HS-27A (cell line): ENCODE results near the gene ZNF343.

Experiments used
- DNase-seq: peaks from one replicate; pipeline ENCODE4 v3.0.0-alpha.2; 2012; ENCODE audit warnings: low read depth, missing footprints

ZNF343 gene

DNA sequence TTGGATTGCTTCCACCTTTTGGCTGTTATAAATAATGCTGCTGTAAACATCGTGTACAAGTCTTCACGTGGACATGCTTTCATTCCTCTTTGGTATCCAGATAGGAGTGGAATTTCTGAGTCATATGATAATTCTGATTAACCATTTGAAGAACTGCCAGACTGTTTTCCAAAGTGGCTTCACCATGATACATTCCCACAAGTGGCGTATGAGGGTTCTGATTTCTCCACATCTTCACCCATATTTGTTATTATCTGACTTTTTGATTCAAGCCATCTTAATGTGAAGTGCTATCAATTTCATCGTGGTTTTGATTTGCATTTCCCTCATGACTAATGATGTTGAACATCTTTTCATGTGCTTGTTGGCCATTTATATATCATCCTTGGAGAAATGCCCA is 35.2 kb downstream of the ZNF343 start:
- DNase-seq: peak; percentile 62

DNA sequence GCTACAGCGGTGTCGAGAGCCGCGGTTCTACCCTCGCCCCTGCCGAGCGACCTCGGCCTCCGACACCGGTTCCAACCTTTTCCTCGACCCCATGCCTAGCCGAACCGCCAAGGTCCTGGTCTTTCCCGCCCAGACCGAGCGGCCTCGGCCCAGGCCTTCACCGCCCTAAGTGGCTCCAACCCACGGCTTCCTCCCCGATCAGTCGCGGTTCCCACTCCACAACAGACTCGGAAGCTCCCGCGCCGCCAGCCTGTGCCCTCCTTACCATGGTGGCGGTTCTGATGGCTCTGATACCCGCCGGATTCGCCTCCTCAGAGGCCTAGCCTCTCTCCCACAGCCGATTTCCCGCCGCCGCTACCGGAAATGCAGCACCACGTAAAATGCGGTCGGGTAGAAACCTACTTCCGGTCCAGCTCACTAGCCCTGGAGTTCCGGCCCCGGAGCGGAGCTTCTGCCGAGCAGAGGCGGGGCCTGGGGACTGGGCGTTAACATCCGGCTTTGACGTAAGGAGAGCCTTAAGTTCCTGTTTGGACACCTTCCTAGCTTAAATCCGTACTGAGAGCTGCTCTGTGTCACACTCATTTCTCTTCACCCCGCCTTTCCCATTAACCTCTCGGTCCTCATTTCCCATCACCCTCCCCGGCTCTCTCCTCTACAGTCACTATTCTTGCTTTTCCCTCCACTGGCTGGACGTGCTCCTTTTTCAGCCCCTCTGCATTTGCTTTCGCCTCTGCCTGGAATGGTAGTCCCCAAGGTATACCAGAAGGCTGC is 38.1 kb downstream of the ZNF343 start, which contains the start of gene SNRPB:
Gene SNRPB, minus strand, starts transcription at position 367 of the 771 bp plus-strand sequence. Its CDS starts 99 bp downstream, at position 268.
- DNase-seq: peak; percentile 95

DNA sequence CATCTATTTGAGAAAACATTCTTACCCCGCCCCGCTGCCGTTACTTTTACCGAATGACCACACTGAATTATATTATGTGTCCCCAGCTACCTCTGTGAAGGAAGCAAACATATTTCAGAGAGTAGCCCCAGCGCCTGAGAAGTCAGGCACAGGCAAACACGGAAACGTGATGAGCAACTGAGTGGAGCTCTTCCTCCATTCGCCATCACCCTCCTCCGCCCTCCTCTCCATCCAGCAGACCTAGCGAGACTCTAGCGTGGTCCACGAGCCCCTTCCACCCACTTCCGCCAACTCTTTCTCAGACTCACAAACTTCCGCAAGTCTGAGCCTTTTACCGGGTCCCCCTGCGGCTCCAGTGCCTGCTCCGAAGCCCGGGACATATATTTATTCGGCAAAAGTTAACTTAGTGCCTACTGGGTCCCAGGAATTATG is 38.7 kb downstream of the ZNF343 start:
- peak; percentile 38 for DNase-seq

DNA sequence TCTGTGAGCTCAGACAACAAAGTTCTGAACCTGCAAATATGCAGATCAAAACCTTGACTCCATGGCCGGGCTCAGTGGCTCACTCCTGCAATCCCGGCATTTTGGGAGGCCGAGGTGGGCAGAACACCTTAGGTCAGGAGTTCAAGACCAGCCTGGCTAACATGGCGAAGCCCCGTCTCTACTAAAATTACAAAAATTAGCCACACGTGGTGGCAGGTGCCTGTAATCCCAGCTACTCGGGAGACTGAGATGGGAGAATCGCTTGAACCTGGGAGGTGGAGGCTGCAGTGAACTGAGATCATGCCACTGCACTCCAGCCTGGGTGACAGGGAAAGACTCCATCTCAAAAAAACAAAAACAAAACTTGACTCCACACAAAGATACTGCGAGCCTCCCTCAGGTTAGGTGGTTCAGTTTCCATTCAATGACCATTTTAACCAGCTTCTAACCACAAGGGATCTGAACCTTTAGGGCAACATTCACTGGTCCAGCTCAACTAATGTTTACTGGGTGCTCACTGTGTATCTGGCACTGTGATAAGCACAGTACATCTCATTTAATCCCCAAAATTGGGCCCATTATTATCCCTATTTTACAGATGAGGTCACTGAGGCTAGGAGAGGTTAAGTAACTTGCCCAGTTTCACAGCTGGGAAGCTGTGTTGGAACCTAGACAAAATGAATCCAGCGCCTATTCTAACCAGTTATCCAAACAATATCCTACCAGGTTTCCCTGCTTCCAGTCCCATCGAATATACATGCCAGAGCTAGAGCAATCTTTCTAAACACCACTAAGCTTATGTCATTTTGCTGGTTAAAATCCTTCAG is 39.9 kb downstream of the ZNF343 start:
- DNase-seq: no peak

DNA sequence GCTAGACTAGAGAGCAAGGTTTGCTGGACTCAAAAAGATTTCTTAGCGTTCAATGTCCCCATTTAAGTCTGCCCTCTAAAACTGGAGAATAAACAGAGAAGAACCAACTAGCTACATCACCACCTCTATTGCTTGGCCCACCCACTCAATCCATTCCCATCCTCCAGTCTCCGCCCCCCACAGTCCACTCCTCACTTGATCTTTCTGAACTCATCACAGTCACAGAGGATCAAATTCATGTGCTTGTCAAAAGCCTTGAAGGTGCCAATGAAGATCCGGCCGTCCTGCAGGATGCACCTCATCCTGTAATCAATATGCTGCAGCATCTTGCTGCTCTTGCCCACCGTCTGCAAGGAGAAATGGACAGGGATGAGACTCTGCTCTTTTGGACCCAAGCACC is 41.3 kb downstream of the ZNF343 start:
- DNase-seq: no peak

DNA sequence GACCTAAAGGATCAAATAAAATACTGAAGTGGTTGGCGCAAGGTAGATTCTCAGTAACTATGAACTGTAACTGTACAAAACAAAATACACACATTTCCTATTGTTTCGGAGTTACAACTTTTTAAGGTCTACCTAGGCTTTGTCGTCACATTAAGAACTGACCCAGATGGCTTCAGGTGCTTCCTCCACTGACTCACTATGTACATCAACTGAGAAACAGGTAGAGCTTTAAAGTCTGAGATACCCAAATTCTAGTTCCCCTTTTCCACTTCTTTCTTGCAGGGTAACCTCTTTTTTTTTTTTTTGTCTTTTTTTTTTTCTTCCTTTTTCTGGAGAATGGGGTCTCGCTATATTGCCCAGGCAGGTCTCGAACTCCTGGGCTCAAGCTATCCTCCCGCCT is 43.6 kb downstream of the ZNF343 start:
- DNase-seq: no peak

DNA sequence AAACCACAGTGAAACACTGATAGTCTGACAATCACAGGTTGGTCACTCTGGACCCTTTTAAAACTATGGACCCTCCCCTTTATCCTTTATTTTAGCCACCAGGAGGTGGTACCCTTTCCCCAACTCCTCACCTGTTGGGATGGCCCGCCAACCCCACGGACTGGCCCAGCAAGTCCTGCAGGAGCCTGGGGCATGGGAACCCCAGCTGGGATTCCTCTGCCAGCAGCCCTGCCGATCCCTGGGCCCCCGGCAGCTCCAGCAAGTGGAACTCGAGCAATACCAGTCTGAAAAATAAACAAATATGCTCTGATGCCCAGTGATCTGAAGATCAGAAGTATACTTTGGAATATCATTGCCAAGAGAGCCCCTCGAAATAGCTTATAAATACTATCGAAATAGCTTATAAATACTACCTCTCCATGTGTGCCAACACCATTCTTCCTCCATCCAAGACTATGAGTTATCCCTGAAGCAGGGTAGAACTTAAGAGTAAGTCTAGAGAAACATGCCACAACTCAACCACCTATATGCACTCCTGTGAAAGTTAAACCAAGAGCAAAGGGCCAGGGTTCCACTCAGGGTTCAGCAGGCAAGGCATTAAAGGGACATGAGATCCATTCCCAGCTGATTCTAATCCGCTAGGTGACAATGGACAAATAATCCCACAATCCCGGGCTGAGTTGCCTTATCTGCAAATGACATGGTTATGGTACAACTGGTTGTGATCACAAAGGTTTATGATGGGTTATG is 44.9 kb downstream of the ZNF343 start:
- DNase-seq: no peak

DNA sequence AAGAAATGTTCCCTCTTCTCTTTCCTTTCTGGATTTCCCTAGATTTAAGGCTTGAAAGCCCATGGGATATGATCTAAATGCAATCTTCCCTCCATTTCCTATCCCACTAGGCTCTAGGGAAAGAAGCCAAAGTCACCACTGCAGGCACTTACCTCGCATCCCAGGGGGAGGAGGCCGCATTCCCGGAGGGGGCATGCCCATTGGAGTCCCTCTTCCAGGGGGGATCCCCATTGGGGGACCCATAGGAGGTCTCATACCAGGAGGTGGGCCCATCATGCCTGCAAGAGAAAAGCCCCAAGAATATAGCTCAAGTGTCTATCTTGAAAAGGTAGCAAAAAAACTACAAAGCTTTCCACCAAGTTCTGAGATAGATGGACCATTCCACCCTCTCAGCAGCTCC is 46.2 kb downstream of the ZNF343 start:
- DNase-seq: no peak

DNA sequence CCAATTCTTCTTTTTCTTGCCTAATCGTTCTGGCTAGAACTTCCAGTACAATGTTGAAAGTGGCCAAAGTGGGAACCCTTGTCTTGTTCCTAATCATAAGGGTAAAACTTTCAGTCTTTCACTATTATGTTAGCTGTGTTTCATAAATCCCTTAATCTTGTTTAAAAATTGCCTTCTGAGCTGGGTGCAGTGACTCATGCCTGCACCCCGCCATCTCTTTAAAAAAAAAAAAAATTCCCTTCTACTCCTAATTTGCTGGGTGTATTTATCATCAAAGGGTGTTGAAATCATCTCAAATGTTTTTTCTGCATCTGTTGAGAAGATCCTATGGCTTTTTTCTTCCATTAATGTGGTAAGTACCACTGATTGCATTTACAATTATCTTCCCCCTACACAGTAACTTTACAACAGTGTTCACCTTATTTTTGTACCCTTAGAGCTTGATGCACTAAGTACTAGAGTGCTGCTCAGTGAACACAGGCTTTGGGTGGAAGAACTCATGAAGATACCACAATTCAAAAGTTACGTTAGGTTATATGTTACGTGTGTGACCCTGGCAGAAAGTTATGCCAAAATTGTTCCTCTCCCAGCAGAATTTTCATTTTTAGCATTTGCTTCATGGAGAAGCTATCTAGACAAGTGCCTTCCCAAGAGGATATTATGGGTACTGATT is 47.8 kb downstream of the ZNF343 start:
- no peak for DNase-seq

DNA sequence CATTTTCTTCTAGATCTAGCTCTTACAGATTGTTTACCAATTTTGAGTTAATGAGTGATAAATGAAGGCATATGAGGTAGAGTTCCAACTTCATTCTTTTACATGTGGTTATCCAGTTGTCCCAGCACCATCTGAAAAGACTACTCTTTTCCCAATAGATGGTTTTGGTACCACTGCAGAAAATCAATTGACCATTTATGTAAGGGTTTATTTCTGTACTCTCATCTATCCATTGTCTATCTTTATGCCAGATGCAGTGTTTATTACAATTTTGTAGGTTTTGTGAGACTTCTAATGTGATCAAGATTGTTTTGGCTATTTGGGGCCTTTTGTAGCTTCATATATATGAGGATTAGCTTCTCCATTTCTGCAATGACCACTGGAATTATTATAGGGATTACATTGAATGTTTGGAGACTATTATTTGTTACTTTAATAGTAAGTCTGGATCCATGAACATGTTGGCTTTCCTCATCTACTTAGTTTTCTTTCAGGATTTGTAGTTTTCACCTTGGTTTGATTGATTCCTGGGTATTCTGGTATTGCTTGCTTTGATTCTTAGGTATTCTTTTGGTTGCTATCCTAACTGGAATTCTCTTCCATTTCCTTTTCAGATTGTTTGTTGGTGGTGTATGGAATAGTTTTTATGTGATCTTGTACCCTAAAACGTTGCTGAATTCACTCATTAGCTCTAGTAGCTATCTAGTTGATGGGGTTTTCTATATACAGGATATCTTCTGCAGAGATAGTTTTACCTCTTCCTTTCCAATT is 48.5 kb downstream of the ZNF343 start:
- DNase-seq: no peak

DNA sequence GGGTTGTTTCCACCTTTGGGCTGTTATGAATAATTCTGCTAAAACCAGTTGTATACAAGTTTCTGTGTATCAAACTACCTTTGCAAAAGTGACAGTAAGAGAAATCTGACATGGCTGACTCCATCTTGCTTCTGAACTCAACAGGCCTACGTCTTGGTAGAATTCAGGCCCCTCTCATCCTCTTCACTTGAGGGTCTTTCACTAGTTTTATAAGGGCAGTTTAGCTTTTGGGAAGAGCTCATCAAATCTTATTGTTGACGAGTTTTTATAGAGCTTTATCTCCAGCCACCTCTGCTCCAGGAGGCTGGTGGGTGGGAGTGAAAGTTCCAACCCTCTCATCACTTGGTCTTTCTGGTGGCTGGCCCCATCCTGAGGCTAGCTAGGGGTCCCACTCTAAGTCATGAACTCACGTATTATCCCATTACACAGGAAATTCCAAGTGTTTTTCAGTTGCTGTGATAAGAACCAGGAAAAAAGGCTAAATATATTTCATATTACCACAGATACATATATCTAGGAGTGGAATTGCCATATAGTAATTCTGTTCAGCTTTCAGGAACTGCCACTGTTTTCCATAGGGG is 49.7 kb downstream of the ZNF343 start:
- DNase-seq: no peak

DNA sequence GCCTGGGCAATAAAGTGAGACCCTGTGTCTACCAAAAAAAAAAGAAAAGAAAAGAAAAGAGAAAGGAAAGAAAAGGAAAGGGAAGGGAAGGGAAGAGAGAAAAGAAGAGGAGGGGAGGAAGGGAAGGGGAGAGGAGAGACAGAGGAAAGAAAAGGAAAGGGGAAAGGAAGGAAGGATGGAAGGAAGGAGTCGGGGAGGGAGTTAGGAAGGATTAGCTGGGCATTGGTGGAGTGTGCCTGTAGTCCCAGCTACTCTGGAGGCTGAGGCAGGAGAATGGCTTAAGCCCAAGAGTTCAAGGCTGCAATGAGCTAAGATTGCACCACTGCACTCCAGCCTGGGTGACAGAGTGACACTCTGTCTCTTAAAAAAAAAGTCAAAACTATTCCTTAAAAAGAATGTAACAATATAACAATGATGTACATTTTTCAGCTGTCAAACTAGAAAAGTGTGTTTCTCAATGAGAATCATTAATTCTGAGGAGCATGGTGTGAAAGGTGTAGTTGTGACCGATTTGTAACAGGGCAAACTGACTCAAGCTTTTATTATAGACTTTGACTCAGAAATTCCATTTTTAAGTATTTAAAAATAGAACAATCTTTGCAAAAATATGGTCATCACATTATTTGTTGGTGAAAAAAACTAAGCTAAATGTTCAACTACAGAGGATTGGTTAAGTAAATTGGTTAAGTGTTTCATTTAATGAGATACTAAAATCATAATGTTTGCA is 52.8 kb downstream of the ZNF343 start:
- no peak for DNase-seq

DNA sequence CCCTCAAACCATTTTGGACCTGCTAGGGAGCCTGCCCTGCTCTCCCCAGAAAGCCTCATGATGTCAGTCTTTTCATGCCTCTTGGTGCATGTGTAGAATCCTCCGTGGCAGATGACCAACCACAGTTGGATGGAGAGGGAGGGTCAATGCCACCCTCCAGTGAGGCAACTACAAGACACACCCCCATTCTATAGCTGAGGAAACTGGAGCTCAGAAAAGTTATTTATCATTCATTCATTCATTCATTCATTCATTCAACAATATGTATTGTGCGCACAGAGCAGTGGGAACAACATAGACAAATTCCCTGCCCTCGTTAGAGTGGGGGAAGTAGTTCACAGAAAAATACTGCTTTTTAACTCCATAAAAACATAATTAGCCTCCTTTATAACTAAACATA is 54.9 kb downstream of the ZNF343 start:
- no peak for DNase-seq

DNA sequence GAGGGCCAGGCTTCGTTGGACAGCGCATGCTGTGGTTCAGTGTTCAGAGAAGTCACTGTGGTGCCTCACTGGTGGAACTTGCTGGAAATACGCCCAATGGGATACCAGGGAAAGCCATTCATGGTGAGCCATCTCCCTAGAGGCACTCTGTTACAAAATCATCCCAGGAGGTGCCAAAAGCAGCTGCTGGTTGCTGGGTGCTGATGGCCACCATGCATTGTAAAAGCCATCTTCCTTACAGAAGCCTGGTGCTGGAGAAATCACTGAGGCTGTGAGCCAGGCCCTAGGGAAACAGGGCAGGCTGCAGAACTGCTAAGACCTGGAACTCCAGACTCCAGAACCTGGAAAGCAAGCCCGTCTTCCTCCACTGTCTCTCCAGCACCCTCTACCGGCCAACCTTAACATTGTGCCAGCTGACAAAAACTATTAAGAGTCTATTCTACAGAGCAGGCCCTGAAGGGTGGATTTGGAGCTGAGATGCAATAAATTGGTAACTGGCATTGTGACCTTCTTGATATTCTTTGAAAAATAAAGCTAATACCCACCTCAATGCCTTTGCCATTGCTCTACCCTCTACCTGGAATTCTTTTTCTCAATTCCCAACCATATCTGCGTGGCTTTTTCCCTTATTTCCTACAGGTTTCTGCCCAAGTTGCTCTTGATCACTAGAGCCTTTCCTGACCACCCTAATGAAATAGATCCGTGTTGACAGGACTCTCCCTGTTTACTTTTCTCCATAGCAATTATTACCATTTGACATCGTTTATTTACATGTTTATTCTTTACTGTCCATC is 56.6 kb downstream of the ZNF343 start:
- DNase-seq: peak; percentile 38

DNA sequence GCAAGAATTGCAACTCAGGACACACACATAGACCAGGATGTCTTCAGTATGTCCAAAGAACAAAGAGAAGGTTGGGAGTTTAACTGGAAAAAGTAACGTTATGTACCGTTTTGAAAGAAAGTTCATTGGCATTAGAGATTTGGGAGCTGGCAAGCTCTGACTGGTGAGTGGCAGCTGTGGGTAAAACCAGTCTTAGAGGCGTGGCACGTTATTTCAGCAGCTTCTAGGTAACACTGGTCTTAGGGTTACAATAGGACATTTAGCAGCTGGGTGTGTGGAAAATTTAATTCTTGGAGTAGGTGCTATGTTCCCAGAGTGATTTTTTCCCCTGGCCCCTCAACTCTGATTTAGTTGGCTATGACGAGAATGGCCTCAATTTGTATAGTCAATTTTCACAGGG is 57.3 kb downstream of the ZNF343 start:
- no peak for DNase-seq

DNA sequence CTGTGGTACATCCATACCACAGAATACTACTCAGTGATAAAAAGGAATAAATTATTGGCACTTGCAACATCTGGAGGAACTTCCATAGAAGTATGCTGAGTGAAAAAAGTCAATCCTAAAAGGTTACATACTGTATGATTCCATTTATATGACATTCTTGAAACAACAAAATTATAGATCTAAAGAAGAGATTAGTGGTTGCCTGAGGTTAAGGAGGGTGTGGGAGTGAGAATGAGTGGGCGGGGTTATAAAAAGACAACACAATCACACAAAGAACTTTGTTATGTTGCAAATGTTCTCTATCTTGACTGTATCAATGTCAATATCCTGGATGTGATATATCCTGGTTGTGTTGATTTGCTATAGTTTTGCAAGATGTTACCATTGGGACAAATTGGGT is 59.3 kb downstream of the ZNF343 start:
- no peak for DNase-seq

DNA sequence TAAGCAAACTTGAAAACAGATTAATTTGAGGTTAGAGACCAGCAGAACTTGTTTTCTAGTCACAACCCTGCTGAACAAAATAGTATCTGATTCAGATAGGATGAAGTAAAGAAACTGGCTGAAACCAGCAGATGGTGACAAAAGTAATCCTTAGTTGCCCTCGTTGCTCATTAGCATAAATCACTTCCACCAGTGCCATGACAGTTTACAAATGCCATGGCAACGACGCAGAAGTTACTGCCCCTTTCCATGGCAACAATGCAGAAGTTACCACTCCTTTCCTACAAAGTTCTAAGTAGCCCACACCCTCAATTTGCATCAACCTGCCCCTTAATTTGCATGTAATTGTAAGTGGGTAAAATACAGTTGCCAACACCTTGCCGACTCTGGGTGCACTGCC is 61.9 kb downstream of the ZNF343 start:
- DNase-seq: no peak
